Gastroesophageal sphincter (tissue), 4 donors: ENCODE data around the gene NPS. TPM values are rescaled to one million over a fixed set of nuclear protein-coding genes. Genes with fewer than 3 reads are reported as not detected.

Source experiments
- ATAC-seq: fragments of 150-250 bp; one replicate; pipeline ENCODE4 v1.9.1; 2016; ENCODE audit warnings: mild to moderate bottlenecking, moderate library complexity
- H3K27ac ChIP-seq, 4 donors: fragments of 200-600 bp; sonication (generic) in 3 of 4; 1 replicate in 3 of 4; 2 replicates in 1 of 4; pipeline ENCODE4 v1.5.1; 2016 to 2019
- H3K27me3 ChIP-seq: fragments of 200-600 bp; sonication (generic); one replicate; pipeline ENCODE4 v1.5.1; 2019
- H3K36me3 ChIP-seq, 2 donors: fragments of 200-600 bp; sonication (generic); one replicate each; pipeline ENCODE4 v1.5.1; 2019; ENCODE audit warnings: control low read depth in 1 of 2
- H3K4me1 ChIP-seq, 3 donors: fragments of 200-600 bp; sonication (generic); 1 replicate in 2 of 3; 2 replicates in 1 of 3; pipeline ENCODE4 v1.5.1; 2016 to 2019; ENCODE audit warnings: control low read depth in 2 of 3
- H3K4me3 ChIP-seq, 2 donors: fragments of 200-600 bp; sonication (generic); one replicate each; pipeline ENCODE4 v1.5.1; 2019; ENCODE audit warnings: mild to moderate bottlenecking in 1 of 2, moderate library complexity in 1 of 2
- H3K9me3 ChIP-seq, 3 donors: fragments of 200-600 bp; sonication (generic); one replicate each; pipeline ENCODE4 v1.5.1; 2017 to 2019; ENCODE audit warnings: control low read depth in 2 of 3
- EP300 ChIP-seq: sonication (generic); formaldehyde crosslinking; IDR thresholded peaks from one replicate; pipeline ENCODE4 v1.6.1; 2017; ENCODE audit warnings: antibody characterized with exemption, mild to moderate bottlenecking
- POLR2A ChIP-seq, 2 donors: fragments of 450-650 bp; IDR thresholded peaks; one replicate each; pipeline ENCODE4 v1.6.1; 2017; ENCODE audit warnings: antibody characterized with exemption in 2 of 2, mild to moderate bottlenecking in 2 of 2, moderate library complexity in 1 of 2
- POLR2AphosphoS5 ChIP-seq: sonication (generic); formaldehyde crosslinking; IDR thresholded peaks from one replicate; pipeline ENCODE4 v1.6.1; 2017; ENCODE audit warnings: antibody characterized with exemption
- WGBS, 2 donors: methylation state at CpG; one replicate each; pipeline ENCODE4 v1.1.5; 2018; ENCODE audit warnings: low coverage in 1 of 2; 5-methylcytosine and 5-hydroxymethylcytosine counted together
- total RNA-seq, 4 donors: library from RNA; depleted of rRNA; stranded (reverse); fragments of >200 nt; gene quantifications; one replicate each; pipeline ENCODE4 v1.1.0, GENCODE V29; 2016
- TF ChIP-seq, protein P1 (sequence below), 4 experiments: fragments of 200-600 bp in 2 of 4; fragments of 450-650 bp in 2 of 4; sonication (generic) in 1 of 4; IDR thresholded peaks; one replicate each; pipeline ENCODE4 v1.5.1; 2017 to 2019; ENCODE audit warnings: antibody characterized with exemption in 4 of 4, mild to moderate bottlenecking in 2 of 4, moderate library complexity in 2 of 4

Gene NPS
- total RNA-seq, 4 donors from 2014 or later = not detected

GRCh38 chr10:127578961-127579305, 29.8 kb downstream of the NPS start:
- no peaks in the 10 kb centered on the region for H3K36me3 ChIP-seq
- peaks cover 5% of the 10 kb centered on the region for H3K27me3 ChIP-seq
- no peak overlapping the region for H3K27ac ChIP-seq
- TF ChIP-seq POLR2A (IDR thresholded peaks at IDR 0.05) (no peak), POLR2AphosphoS5 (no peak), EP300 (no peak)
- TF ChIP-seq, protein P1, sequence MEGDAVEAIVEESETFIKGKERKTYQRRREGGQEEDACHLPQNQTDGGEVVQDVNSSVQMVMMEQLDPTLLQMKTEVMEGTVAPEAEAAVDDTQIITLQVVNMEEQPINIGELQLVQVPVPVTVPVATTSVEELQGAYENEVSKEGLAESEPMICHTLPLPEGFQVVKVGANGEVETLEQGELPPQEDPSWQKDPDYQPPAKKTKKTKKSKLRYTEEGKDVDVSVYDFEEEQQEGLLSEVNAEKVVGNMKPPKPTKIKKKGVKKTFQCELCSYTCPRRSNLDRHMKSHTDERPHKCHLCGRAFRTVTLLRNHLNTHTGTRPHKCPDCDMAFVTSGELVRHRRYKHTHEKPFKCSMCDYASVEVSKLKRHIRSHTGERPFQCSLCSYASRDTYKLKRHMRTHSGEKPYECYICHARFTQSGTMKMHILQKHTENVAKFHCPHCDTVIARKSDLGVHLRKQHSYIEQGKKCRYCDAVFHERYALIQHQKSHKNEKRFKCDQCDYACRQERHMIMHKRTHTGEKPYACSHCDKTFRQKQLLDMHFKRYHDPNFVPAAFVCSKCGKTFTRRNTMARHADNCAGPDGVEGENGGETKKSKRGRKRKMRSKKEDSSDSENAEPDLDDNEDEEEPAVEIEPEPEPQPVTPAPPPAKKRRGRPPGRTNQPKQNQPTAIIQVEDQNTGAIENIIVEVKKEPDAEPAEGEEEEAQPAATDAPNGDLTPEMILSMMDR (IDR thresholded peaks at IDR 0.05) = no peak
- no peak overlapping the region for H3K4me3 ChIP-seq
- peak; percentile 10 for ATAC-seq
- 87% methylated on average over 3 of the region's 7 CpGs; no CpG with 5 or more reads in 1 of the 2 donors for WGBS, 2 donors
- H3K4me1 ChIP-seq = peaks cover 0 to 13% (median 0%) of the 10 kb centered on the region in 3 donors
- H3K9me3 ChIP-seq = peaks cover 0 to 1% (median 0%) of the 10 kb centered on the region in 3 donors

GRCh38 chr10:127579640-127580039, 30.5 kb downstream of the NPS start:
- Histone ChIP-seq H3K36me3 (no peaks in the 10 kb centered on the region), H3K9me3 (no peaks in the 10 kb centered on the region), H3K4me3 (no peak overlapping the region), H3K4me1 (peaks cover 0 to 13% (median 0%) of the 10 kb centered on the region in 3 donors), H3K27me3 (peaks cover 5% of the 10 kb centered on the region), H3K27ac (no peak overlapping the region)
- 16 to 31% methylated on average over 2 of the region's 2 CpGs for WGBS, 2 donors
- ATAC-seq = no peak
- TF ChIP-seq POLR2A (IDR thresholded peaks at IDR 0.05) = no peak
- TF ChIP-seq POLR2AphosphoS5 = no peak

DNA sequence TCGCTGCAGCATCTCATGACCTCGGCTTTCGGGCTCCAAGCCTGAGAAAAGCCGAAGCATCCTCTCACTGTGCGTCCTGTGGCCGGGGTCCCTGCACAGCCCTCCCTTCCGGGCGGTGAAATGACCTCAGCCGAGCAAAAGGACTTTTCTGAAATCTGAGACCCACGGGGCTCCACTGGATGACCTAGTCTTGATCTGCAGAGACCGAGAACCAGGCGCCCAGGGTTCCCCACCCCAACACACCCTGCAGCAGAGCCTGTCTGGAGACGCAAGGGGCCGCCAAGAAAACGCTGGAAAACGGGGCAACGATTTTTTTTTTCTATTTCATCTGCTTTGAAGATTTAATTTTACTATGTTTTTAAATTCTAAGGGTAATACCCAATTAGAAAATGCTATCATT, 31.7 kb downstream of the NPS start:
- Histone ChIP-seq H3K4me1 (peaks cover 0 to 13% (median 0%) of the 10 kb centered on the region in 3 donors), H3K9me3 (peaks cover 0 to 2% (median 0%) of the 10 kb centered on the region in 3 donors), H3K36me3 (no peaks in the 10 kb centered on the region), H3K27me3 (peaks cover 13% of the 10 kb centered on the region), H3K4me3 (no peak overlapping the region), H3K27ac (no peak overlapping the region)
- TF ChIP-seq POLR2AphosphoS5 (no peak), POLR2A (IDR thresholded peaks at IDR 0.05) (no peak), EP300 (no peak)
- 73 to 76% methylated on average over 8 of the region's 17 CpGs for whole genome bisulfite sequencing, 2 donors
- no peak for ATAC-seq

GRCh38 chr10:127585519-127586023, 36.5 kb downstream of the NPS start:
- peaks cover 0 to 11% (median 0%) of the 10 kb centered on the region in 3 donors for H3K9me3 ChIP-seq
- TF ChIP-seq EP300 (no peak), POLR2AphosphoS5 (no peak), POLR2A (IDR thresholded peaks at IDR 0.05) (no peak)
- TF ChIP-seq, protein P1 (IDR thresholded peaks at IDR 0.05) = no peak
- H3K36me3 ChIP-seq = no peaks in the 10 kb centered on the region
- no peaks in the 10 kb centered on the region for H3K4me1 ChIP-seq
- no peak overlapping the region for H3K4me3 ChIP-seq
- H3K27me3 ChIP-seq = peaks cover 38% of the 10 kb centered on the region
- ATAC-seq = no peak
- H3K27ac ChIP-seq = no peak overlapping the region
- WGBS, 2 donors = 24 to 54% methylated on average over 4 of the region's 4 CpGs

GRCh38 chr10:127587668-127588365, 38.7 kb downstream of the NPS start:
- 30 to 36% methylated on average over 4 of the region's 4 CpGs for WGBS, 2 donors
- Histone ChIP-seq H3K4me3 (no peak overlapping the region), H3K4me1 (no peaks in the 10 kb centered on the region), H3K27ac (no peak overlapping the region), H3K27me3 (peaks cover 40% of the 10 kb centered on the region), H3K9me3 (peaks cover 0 to 11% (median 0%) of the 10 kb centered on the region in 3 donors), H3K36me3 (no peaks in the 10 kb centered on the region)
- no peak for ATAC-seq
- TF ChIP-seq EP300 (no peak), POLR2A (IDR thresholded peaks at IDR 0.05) (no peak), POLR2AphosphoS5 (no peak)
- TF ChIP-seq, protein P1 (IDR thresholded peaks at IDR 0.05) = no peak

GRCh38 chr10:127592586-127592985, 43.5 kb downstream of the NPS start:
- no peak overlapping the region for H3K4me3 ChIP-seq
- 58 to 67% methylated on average over 2 to 7 of the region's 7 CpGs for WGBS, 2 donors
- no peak overlapping the region for H3K27ac ChIP-seq
- peaks cover 22% of the 10 kb centered on the region for H3K27me3 ChIP-seq
- H3K4me1 ChIP-seq = no peaks in the 10 kb centered on the region
- no peaks in the 10 kb centered on the region for H3K36me3 ChIP-seq
- no peak for TF ChIP-seq POLR2AphosphoS5
- TF ChIP-seq, protein P1 (IDR thresholded peaks at IDR 0.05) = no peak
- no peak for TF ChIP-seq EP300
- no peak for TF ChIP-seq POLR2A (IDR thresholded peaks at IDR 0.05)
- no peaks in the 10 kb centered on the region for H3K9me3 ChIP-seq
- ATAC-seq = no peak
